Measurements from ENCODE around the gene SH3GL1. TPM values are rescaled to one million over a fixed set of nuclear protein-coding genes. Genes with fewer than 3 reads are reported as not detected.

Gene SH3GL1
- total and polyA plus RNA-seq, 12 donors = 20.9 to 112 (median 87.4) TPM

GRCh38 chr19:4431808-4432674 is 31.7 kb upstream of the SH3GL1 start:
- H3K9me3 ChIP-seq (replicated peaks in 1 of 3) = no peaks in the 10 kb centered on the region
- no peaks in the 10 kb centered on the region for H3K4me1 ChIP-seq (replicated peaks in 1 of 2)
- H3K27ac ChIP-seq = peak overlapping the region in 1 of 5 donors; percentile 49
- intact Hi-C loops (cut with DNase I) = no loop called here
- H3K36me3 ChIP-seq (replicated peaks in 1 of 2) = no peaks in the 10 kb centered on the region
- WGBS, 4 donors = 80 to 91% (median 88%) methylated on average over 16 to 26 of the region's 26 CpGs
- peak in 2 of 7 donors; percentile 31 to 46 for DNase-seq
- no peaks in the 10 kb centered on the region for H3K27me3 ChIP-seq
- TF ChIP-seq CTCF (IDR thresholded peaks at IDR 0.05) (no peak), POLR2A (IDR thresholded peaks at IDR 0.05) (no peak)
- no peak overlapping the region for H3K4me3 ChIP-seq

GRCh38 chr19:4431296-4431695 is 30.9 kb upstream of the SH3GL1 start:
- H3K36me3 ChIP-seq (replicated peaks in 1 of 2) = no peaks in the 10 kb centered on the region
- no peak for DNase-seq
- intact Hi-C loops (cut with DNase I) = no loop called here
- no peaks in the 10 kb centered on the region for H3K27me3 ChIP-seq
- TF ChIP-seq CTCF (IDR thresholded peaks at IDR 0.05) (no peak), POLR2A (IDR thresholded peaks at IDR 0.05) (no peak)
- no peaks in the 10 kb centered on the region for H3K9me3 ChIP-seq (replicated peaks in 1 of 3)
- H3K4me3 ChIP-seq = no peak overlapping the region
- H3K4me1 ChIP-seq (replicated peaks in 1 of 2) = no peaks in the 10 kb centered on the region
- 85 to 100% (median 86%) methylated on average over 1 to 9 of the region's 9 CpGs for WGBS, 4 donors
- H3K27ac ChIP-seq = peak overlapping the region in 1 of 5 donors; percentile 49

- H3K9me3 ChIP-seq (replicated peaks in 1 of 3) = no peaks in the 10 kb centered on the region
- no peak for TF ChIP-seq POLR2A (IDR thresholded peaks at IDR 0.05)
- no peak for TF ChIP-seq CTCF (IDR thresholded peaks at IDR 0.05)
- DNase-seq = peak in 2 of 7 donors; percentile 24 to 40
- H3K36me3 ChIP-seq (replicated peaks in 1 of 2) = no peaks in the 10 kb centered on the region
- no peak overlapping the region for H3K27ac ChIP-seq
- no peaks in the 10 kb centered on the region for H3K4me1 ChIP-seq (replicated peaks in 1 of 2)
- intact Hi-C loops (cut with DNase I) = no loop called here
- H3K4me3 ChIP-seq = no peak overlapping the region
- no peaks in the 10 kb centered on the region for H3K27me3 ChIP-seq
- WGBS, 4 donors = 76 to 90% (median 85%) methylated on average over 12 of the region's 12 CpGs
These were observed 30.4 kb upstream of the SH3GL1 start for GRCh38 chr19:4430760-4431159.

GRCh38 chr19:4429771-4430171 is 29.4 kb upstream of the SH3GL1 start:
- TF ChIP-seq CTCF (IDR thresholded peaks at IDR 0.05) (no peak), POLR2A (IDR thresholded peaks at IDR 0.05) (no peak)
- Histone ChIP-seq H3K27ac (no peak overlapping the region), H3K36me3 (replicated peaks in 1 of 2) (no peaks in the 10 kb centered on the region), H3K27me3 (no peaks in the 10 kb centered on the region), H3K4me3 (no peak overlapping the region), H3K4me1 (replicated peaks in 1 of 2) (no peaks in the 10 kb centered on the region), H3K9me3 (replicated peaks in 1 of 3) (no peaks in the 10 kb centered on the region)
- no peak for DNase-seq
- intact Hi-C loops (cut with DNase I) = no loop called here
- whole genome bisulfite sequencing, 4 donors = 85 to 96% (median 91%) methylated on average over 12 of the region's 12 CpGs
